Left cardiac atrium (tissue), 4 donors: ENCODE data around the gene SEC16A. TPM values are rescaled to one million over a fixed set of nuclear protein-coding genes. Genes with fewer than 3 reads are reported as not detected.

Experiments used
- ATAC-seq, 2 donors: fragments of 200-7000 bp; cut with Tn5 transposase; one replicate each; pipeline ENCODE4 v1.9.1; 2020; ENCODE audit warnings: mild to moderate bottlenecking in 2 of 2, moderate library complexity in 2 of 2
- DNase-seq: peaks from one replicate; pipeline ENCODE4 v3.0.0-alpha.2; 2020
- intact Hi-C, 2 donors: fragments of 100-400 bp; cut with DNase I; formaldehyde crosslinking; loops; one replicate each; pipeline versions ENCODE4 v1.14.1 to v1.15.1; 2022 to 2023
- microRNA-seq, 2 donors: library from miRNA; unstranded; fragments of <30 nt; microRNA quantifications; one replicate each; pipeline ENCODE4 v1.2.0, GENCODE V29; 2020
- total RNA-seq, 2 donors: library from RNA; stranded (reverse); fragmentation: NEBNext Ultra II Directional; extraction: Animal tissue kit (Norgen Biotek cat#: 25700); gene quantifications; one replicate each; pipeline ENCODE4 v1.2.1, GENCODE V29; 2021
- donor health status: DM: no; HTN: yes; CAD: no.
- donor health status: DM: no; HTN: yes; CAD: no; lungs with severe emphysema.
- donor health status: DM: yes; HTN: yes; CAD: no.
- donor health status: Dilated cardiomyopathy.

The SEC16A gene
- total RNA-seq, 2 donors from 2014 or later, result 27.4 to 40.8 TPM

DNA sequence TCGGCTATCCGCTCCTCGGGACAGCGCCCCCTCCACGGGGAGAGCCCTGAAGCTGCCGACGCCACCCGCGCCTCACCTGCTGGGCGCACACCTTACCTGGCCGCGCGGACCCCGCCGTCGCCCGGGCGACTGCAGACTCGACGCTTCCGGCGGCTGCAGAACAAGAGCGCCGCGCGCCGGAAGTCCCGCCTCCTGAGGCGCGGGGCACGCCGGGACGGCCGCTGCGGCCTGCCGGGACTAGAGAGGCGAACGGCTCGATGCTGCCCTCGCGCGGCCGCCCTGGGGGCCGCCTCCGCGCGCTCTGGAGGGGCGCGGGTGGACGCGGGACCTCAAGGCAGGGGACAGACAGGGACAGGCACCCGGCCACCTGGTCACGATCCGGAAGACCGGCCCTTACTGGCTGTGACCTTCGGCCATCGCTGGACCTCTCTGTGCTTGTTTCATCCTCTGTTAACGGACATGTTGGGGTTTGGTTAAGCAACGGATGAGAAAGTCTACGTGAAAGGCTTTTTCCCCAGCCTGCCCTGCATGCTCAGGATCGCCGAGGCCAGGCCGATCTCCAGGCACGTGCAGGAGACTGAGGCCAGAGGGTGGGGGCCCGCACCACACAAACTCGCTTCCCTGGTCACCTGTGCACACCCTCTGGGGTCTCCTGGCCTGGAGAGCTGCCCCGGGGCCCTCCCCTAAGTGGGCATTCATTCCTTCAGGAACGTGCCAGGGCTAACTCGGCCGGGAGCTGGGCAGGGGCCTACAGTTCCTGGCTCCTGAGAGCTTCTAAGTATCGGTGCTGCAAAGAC is 82.6 kb downstream of the SEC16A start, which contains the start of gene SNAPC4:
SNAPC4 (minus strand) TSS at position 133 of the 797 bp plus-strand sequence. CDS start 1,742 bp downstream, outside the sequence.
- intact Hi-C loops, result loop anchor here in 1 of 2 donors (5.0 to 10.0 kb wide), 2 partner anchors 55 to 88 kb away; no protein-coding TSS in a partner anchor
- peak; percentile 89 for DNase-seq
- ATAC-seq, result peak; percentile 92 to 95

GRCh38 chr9:136399176-136400037 is 83.4 kb downstream of the SEC16A start:
- intact Hi-C loops, result loop anchor here in 1 of 2 donors (5.0 to 10.0 kb wide), 2 partner anchors 55 to 87 kb away; no protein-coding TSS in a partner anchor
- ATAC-seq (peak; percentile 16 to 21), DNase-seq (no peak)

DNA sequence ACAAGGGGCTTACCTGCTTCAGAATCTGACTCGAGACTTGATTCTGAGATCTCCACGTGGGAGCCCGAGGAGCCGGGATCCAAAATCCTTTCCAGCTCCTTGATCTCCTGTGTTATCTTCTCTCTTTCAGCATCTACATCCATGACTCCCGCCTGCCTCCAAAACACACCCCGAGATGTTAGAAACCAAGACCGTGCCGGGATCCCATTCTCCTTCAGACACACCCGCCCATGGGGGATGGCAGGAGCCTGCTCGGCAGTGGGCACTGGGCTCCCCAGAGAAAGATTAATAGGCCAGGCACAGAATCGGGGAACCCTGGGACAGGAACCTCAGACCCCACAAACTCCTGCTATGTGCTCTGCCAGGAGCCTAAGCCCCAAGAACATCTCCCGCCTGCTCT is 84.6 kb downstream of the SEC16A start:
- intact Hi-C loops, result no loop called here
- ATAC-seq (no peak), DNase-seq (no peak)

GRCh38 chr9:136397643-136398042 is 85.2 kb downstream of the SEC16A start:
- ATAC-seq (no peak), DNase-seq (no peak)

DNA sequence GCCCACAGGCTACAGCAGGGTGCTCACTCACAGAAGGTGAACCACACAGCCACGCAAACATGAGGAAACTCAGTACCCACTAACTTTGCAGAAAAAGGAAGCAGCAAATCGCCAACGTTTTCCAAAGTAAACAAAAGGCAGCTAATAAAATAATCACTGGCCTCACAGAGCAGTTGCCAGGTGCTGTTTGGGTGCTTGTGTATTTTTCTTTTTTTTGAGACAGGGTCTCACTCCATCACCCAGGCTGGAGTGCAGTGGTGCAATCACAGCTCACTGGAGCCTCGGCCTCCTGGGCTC is 86.7 kb downstream of the SEC16A start:
- intact Hi-C loops, result no loop called here
- ATAC-seq (no peak), DNase-seq (no peak)

More at GRCh38 chr9:136397643-136398042, 85.2 kb downstream of the SEC16A start:
- intact Hi-C loops, result no loop called here

DNA sequence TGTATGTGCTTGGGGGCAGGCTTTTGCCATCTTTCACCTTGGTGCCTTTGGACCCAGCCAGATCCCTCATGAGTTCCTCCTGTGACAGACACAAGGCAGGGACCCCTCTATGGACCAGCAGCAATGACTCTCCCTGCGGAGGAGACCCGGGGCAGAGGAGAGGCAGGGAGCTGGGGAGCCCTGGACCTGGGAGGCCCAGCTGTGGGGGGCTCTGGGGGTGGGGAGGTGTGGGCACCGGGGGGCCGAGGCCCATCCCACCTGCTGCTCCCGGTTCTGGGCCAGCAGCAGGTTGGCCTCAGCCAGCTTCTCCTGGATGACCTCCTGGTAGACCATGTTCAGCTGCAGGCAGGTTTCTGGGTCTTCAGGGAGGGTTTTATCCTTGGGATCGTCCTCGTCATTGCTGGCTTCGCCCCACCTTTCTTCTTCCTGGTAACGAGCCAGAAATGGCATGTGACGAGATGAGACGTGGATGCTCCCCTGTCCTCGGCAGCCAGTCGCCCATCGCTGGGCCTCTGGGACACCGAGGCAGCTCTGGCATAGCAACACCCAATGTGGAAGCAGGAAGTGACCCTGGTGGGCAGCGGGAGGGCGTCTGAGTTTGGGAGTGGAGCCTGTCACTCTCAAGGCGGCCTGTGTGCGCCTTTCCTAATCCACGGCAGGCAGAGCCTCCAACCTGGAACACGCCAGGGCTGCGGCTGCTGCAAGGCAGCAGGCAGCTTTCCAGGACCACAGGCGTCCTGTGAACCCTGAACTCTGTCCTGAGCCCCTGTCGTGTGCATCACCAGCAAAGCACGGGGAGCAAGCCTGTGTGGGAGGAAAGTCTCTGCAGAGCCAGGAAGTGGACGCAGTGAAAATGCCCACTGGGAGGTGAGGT is 87.3 kb downstream of the SEC16A start:
- intact Hi-C loops, result no loop called here
- no peak for DNase-seq
- ATAC-seq, result no peak

GRCh38 chr9:136395020-136395340 is 87.9 kb downstream of the SEC16A start:
- DNase-seq (no peak), ATAC-seq (no peak)
- intact Hi-C loops, result no loop called here

GRCh38 chr9:136394312-136395019 is 88.4 kb downstream of the SEC16A start:
- DNase-seq, result no peak

DNA sequence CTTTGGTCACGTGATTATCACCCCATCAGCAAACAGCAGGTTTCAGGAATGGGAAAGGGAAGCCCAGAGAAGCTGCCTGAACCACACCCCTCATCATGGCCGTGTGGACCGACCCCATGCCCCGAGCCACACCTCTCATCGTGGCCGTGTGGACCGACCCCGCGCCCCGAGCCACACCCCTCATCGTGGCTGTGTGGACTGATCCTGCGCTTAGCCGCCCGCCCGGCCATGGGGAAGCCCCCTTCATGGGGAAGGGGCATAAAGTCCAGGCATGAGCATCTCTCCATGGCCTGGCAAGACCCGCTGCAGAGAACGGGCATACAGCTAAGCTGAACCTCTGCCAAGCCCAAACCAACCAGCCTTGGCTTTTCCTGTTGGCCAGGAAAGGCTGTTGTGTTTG is 89.3 kb downstream of the SEC16A start:
- intact Hi-C loops, result no loop called here
- DNase-seq (no peak), ATAC-seq (no peak)

More at GRCh38 chr9:136394312-136395019, 88.4 kb downstream of the SEC16A start:
- no peak for ATAC-seq
- intact Hi-C loops, result no loop called here

DNA sequence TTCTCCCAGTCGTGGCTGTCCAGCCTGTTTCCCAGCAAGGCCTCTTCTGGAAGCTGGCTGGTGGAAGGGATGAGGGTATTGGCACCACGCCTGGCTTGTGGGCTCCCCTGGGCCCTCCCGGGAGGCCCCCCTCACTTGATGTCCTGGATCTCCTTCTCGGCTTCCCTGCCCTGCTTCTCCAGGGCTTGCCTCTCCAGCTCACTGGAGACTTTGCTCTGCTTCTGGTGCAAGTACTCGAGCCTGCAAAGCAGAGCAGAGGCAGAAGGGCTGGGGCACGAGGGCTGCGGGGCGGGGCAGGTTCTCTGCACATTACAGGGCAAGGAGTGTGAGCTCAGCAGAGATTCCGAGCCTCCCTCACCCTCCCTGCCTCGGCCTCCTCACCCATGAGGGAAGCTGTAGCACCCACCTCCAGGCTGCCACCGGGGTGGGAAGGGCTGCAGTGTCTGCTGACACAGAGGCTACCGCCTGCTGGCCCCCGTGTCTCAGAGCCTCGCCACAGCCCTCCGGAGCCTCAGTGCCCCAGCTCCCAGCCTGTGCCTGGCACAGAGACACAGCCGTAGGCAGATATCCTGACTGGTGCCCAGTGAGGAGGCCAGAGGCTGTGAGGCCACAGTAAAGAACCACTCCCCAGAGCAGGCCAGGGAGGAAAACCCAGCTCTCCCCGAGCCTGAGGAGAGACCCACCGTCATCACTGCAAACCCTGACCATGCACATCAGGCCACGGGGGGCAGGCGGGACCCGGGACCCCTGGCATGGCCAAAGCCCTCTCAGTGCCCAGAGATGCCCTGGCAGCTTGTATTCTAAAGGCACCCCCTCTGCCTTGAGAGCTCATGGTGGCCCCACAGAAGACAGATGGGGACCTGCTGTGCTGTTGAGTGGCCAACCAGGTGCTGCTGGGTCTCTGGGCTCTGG is 90.0 kb downstream of the SEC16A start:
- ATAC-seq (peak in 1 of 2 donors; percentile 60), DNase-seq (no peak)
- intact Hi-C loops, result no loop called here

DNA sequence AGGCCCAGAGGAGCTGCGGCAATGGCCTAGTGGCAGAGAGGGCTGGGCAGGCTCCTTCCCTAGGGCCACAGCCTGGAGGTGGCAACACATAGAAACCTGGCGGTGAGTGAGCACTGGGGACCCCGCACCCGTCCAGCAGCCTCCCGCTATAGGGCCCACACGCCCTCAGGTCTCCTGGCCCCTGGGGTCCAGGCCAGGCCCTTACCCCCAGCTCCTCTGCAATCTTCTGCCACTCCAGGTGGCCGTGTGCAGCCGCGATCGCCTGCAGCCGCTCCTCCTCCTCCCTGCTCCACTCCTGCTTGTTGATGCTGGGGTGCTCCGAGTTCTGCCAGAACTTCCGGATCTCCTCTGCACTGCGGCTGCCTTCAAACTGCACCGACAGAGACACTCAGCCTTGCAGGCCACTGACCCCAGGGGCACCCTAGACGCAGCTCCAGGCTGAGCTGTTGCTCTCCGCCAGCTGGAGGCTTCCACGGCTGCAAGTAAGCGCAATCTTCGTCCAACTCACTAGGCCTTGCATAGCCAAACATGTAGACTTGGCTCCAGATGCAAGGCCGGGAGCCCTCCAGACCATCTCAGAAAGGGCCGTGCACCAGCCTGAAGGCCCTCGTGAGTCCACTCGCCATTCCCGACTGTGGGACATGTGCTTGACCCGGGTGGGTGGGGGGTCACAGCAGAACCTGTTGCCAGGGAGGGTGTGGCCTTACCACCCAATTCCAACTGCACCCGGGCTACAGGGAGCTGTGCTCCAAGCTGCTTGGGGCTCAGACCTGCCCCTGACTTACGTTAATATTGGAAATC is 90.9 kb downstream of the SEC16A start:
- intact Hi-C loops, result no loop called here
- DNase-seq, result no peak
- peak in 1 of 2 donors; percentile 20 for ATAC-seq

Small RNA genes lying within 50 kb of the gene (microRNA-seq; reads per million reads assigned to microRNA genes)
- 0 to 0.20 reads per million in 2 donors for gene MIR4673

Other genes starting within 250 kb of the SEC16A start
- 1 to 10 TPM; 6.5 to 6.6 TPM for gene QSOX2, start 237.2 kb downstream of the SEC16A start, total RNA-seq
- gene CCDC187, start 178.9 kb downstream of the SEC16A start, total RNA-seq, result not detected
- gene GPSM1, start 155.5 kb downstream of the SEC16A start, total RNA-seq, result 10 to 100 TPM; 55.6 to 58.6 TPM
- gene DNLZ, start 119.3 kb downstream of the SEC16A start, total RNA-seq, result 10 to 100 TPM; 23.2 to 30.6 TPM
- gene CARD9, start 109.4 kb downstream of the SEC16A start, total RNA-seq, result 1 to 10 TPM in 1 of 2 donors, under 1 TPM in 1; 0.86 to 2.4 TPM
- gene SNAPC4, start 82.9 kb downstream of the SEC16A start, total RNA-seq, result 1 to 10 TPM; 3.4 to 3.8 TPM
- 10 to 100 TPM; 18.1 to 26.6 TPM for gene ENTR1, start 72.4 kb downstream of the SEC16A start, total RNA-seq
- gene PMPCA, start 72.4 kb downstream of the SEC16A start, total RNA-seq, result 10 to 100 TPM; 49.4 to 66.1 TPM
- 10 to 100 TPM in 1 of 2 donors, 1 to 10 TPM in 1; 9.5 to 10.1 TPM for gene INPP5E, start 43.2 kb downstream of the SEC16A start, total RNA-seq
- gene NOTCH1, start 63.0 kb upstream of the SEC16A start, total RNA-seq, result 10 to 100 TPM; 22.7 to 36.0 TPM
- 100 to 1,000 TPM in 1 of 2 donors, 10 to 100 TPM in 1; 86.6 to 138 TPM for gene EGFL7, start 179.9 kb upstream of the SEC16A start, total RNA-seq
- 100 to 1,000 TPM; 154 TPM for gene AGPAT2, start 204.4 kb upstream of the SEC16A start, total RNA-seq
- 10 to 100 TPM; 23.2 to 35.2 TPM for gene DIPK1B, start 229.5 kb upstream of the SEC16A start, total RNA-seq